Left hindlimb (tissue), 1 donor: ENCODE measurements around the gene MCM3AP.
"Not testable (repeated sequence)": the region's sequence is repeated elsewhere in the genome, so short reads cannot be mapped to it uniquely, and the experiment has no call there.

ENCODE experiments used
- DNase-seq: peaks from one replicate; pipeline ENCODE4 v3.0.0-alpha.2; 2018

Gene MCM3AP

GRCh38 chr21:46268371-46268770 lies 17.0 kb downstream of the MCM3AP start:
- no peak for DNase-seq

GRCh38 chr21:46266946-46267345 lies 18.5 kb downstream of the MCM3AP start:
- no peak for DNase-seq

GRCh38 chr21:46265736-46266525 lies 19.5 kb downstream of the MCM3AP start:
- no peak for DNase-seq

- no peak for DNase-seq
Measured at GRCh38 chr21:46264690-46265144, 20.7 kb downstream of the MCM3AP start.

- DNase-seq = no peak
Measured at GRCh38 chr21:46264046-46264689, 21.2 kb downstream of the MCM3AP start.

GRCh38 chr21:46256501-46256994 lies 28.9 kb downstream of the MCM3AP start:
- no peak for DNase-seq

GRCh38 chr21:46255758-46256337 lies 29.6 kb downstream of the MCM3AP start:
- no peak for DNase-seq

- no peak for DNase-seq
Measured at GRCh38 chr21:46255166-46255565, 30.2 kb downstream of the MCM3AP start.

GRCh38 chr21:46254208-46254975 lies 31.0 kb downstream of the MCM3AP start:
- DNase-seq = no peak

GRCh38 chr21:46253610-46254124 lies 31.7 kb downstream of the MCM3AP start:
- no peak for DNase-seq

- no peak for DNase-seq
Measured at GRCh38 chr21:46252840-46253239, 32.6 kb downstream of the MCM3AP start.

- DNase-seq = no peak
Measured at GRCh38 chr21:46250146-46250725, 35.2 kb downstream of the MCM3AP start.

- DNase-seq = no peak
Measured at GRCh38 chr21:46248827-46249226, 36.6 kb downstream of the MCM3AP start.

GRCh38 chr21:46248422-46248782 lies 37.0 kb downstream of the MCM3AP start:
- no peak for DNase-seq

- no peak for DNase-seq
Measured at GRCh38 chr21:46247699-46248421, 37.6 kb downstream of the MCM3AP start.

- no peak for DNase-seq
Measured at GRCh38 chr21:46246345-46246744, 39.1 kb downstream of the MCM3AP start.

GRCh38 chr21:46245213-46245915 lies 40.0 kb downstream of the MCM3AP start:
- no peak for DNase-seq

GRCh38 chr21:46244602-46245001 lies 40.8 kb downstream of the MCM3AP start:
- DNase-seq = no peak

- DNase-seq = no peak
Measured at GRCh38 chr21:46243960-46244361, 41.5 kb downstream of the MCM3AP start.

- no peak for DNase-seq
Measured at GRCh38 chr21:46243325-46243724, 42.1 kb downstream of the MCM3AP start.

GRCh38 chr21:46241577-46241976 lies 43.8 kb downstream of the MCM3AP start:
- not testable (repeated sequence) for DNase-seq
